Thymus (tissue), 11 donors: ENCODE data around the gene SHANK3. TPM values are rescaled to one million over a fixed set of nuclear protein-coding genes. Genes with fewer than 3 reads are reported as not detected.

Experiments used
- DNase-seq, 9 donors: peaks; one replicate each; pipeline ENCODE4 v3.0.0-alpha.2; 2013; ENCODE audit warnings: low spot score in 9 of 9, low read depth in 6 of 9, missing footprints in 1 of 9
- H3K27ac ChIP-seq, 2 donors: one replicate each; pipeline ENCODE4 v1.5.1; 2013; ENCODE audit warnings: control low read depth in 1 of 2, low read depth in 1 of 2, low read length in 1 of 2, mild to moderate bottlenecking in 1 of 2, moderate library complexity in 1 of 2
- H3K27me3 ChIP-seq, 2 donors: one replicate each; pipeline ENCODE4 v1.5.1; 2013; ENCODE audit warnings: low read length in 1 of 2; ENCODE audit not compliant: control insufficient read depth in 2 of 2, insufficient read depth in 1 of 2
- H3K36me3 ChIP-seq, 2 donors: one replicate each; pipeline ENCODE4 v1.5.1; 2013; ENCODE audit warnings: low read length in 1 of 2, mild to moderate bottlenecking in 1 of 2, moderate library complexity in 1 of 2; ENCODE audit not compliant: control insufficient read depth in 2 of 2, insufficient read depth in 2 of 2
- H3K4me1 ChIP-seq, 2 donors: one replicate each; pipeline ENCODE4 v1.5.1; 2013; ENCODE audit warnings: low read length in 2 of 2; ENCODE audit not compliant: control insufficient read depth in 2 of 2, insufficient read depth in 2 of 2
- H3K4me3 ChIP-seq, 2 donors: one replicate each; pipeline ENCODE4 v1.5.1; 2013; ENCODE audit warnings: low read length in 2 of 2, control low read depth in 1 of 2, mild to moderate bottlenecking in 1 of 2
- H3K9me3 ChIP-seq, 2 donors: one replicate each; pipeline ENCODE4 v1.5.1; 2013; ENCODE audit warnings: low read length in 1 of 2, mild to moderate bottlenecking in 1 of 2; ENCODE audit not compliant: control insufficient read depth in 2 of 2, insufficient read depth in 1 of 2
- WGBS: extraction: QIAGEN DNeasy Blood & Tissue Kit; methylation state at CpG from one replicate; pipeline ENCODE4 v1.1.7; 2013; 5-methylcytosine and 5-hydroxymethylcytosine counted together
- polyA plus RNA-seq: library from polyadenylated mRNA; stranded (reverse); fragments of 200-250 nt; gene quantifications from one replicate; pipeline ENCODE4 v1.2.3, GENCODE V29; 2013
- total RNA-seq: library from RNA; stranded (reverse); fragments of 120-200 nt; gene quantifications from one replicate; pipeline ENCODE4 v1.2.4, GENCODE V29; 2013
- donor health status: healthy.

The SHANK3 gene
- total and polyA plus RNA-seq, 2 donors, result 0.61 to 8.6 TPM

DNA sequence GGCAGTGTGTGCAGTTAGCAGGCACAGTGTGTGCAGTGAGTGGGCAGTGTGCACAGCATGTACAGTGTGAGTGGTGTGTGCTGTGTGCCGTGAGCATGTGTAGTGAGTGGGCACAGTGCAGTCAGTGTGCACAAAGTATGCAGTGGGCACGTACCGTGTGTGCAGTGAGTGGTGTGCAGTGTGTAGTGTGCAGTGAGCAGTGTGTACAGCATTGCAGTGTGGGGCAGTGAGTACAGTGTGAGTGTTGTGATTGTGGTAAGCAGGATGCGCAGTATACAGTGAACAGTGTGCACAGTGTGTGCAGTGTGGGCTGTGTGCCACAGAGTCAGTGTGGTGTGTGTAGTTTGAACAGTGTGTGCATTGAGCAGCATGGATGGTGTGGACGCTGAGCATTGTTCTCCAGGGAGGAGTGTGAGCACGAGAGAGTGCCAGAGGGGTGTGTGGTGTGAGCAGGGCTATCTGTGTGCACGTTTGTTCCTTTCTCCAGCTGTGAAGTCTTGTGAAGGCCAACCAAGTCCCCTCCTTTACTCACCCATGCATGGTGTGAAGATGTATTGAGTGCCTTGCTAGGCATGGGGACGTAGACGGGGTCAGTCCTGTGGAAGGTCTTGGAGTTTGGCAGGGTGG lies 3.0 kb downstream of the SHANK3 start:
- WGBS, result 94% methylated on average over 9 of the region's 9 CpGs
- Histone ChIP-seq H3K4me3 (no peak overlapping the region), H3K36me3 (no peaks in the 10 kb centered on the region), H3K27me3 (peaks cover 52 to 61% of the 10 kb centered on the region in 2 donors), H3K9me3 (peaks cover 9 to 14% of the 10 kb centered on the region in 2 donors), H3K27ac (no peak overlapping the region), H3K4me1 (peaks cover 5 to 10% of the 10 kb centered on the region in 2 donors)
- DNase-seq, result no peak

DNA sequence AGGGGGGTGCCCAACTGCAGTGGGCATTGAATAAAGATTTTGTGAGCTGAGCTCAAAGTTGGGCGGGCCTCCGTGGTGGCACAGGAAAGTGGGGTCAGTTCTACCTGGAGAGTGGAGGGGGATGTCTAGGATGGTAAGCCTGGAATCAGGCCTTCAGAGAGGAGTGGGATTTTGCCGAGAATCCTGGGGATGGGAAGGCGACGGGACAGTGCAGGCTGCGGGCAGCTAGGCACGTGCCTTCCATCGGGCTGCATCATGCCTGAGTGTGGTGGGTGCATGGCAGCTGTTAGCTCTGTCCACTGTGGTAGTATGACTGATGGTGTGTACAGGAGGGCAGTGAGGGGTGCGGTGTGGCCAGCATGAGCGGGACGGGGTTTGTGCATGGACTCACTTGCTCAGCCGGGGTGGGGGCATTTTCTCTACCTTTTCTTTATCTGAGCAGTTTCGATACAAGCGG lies 3.6 kb downstream of the SHANK3 start:
- Histone ChIP-seq H3K27ac (no peak overlapping the region), H3K27me3 (peaks cover 47 to 55% of the 10 kb centered on the region in 2 donors), H3K4me1 (peaks cover 5 to 10% of the 10 kb centered on the region in 2 donors), H3K9me3 (peaks cover 9 to 14% of the 10 kb centered on the region in 2 donors), H3K4me3 (no peak overlapping the region), H3K36me3 (no peaks in the 10 kb centered on the region)
- WGBS, result 97% methylated on average over 14 of the region's 14 CpGs
- no peak for DNase-seq

DNA sequence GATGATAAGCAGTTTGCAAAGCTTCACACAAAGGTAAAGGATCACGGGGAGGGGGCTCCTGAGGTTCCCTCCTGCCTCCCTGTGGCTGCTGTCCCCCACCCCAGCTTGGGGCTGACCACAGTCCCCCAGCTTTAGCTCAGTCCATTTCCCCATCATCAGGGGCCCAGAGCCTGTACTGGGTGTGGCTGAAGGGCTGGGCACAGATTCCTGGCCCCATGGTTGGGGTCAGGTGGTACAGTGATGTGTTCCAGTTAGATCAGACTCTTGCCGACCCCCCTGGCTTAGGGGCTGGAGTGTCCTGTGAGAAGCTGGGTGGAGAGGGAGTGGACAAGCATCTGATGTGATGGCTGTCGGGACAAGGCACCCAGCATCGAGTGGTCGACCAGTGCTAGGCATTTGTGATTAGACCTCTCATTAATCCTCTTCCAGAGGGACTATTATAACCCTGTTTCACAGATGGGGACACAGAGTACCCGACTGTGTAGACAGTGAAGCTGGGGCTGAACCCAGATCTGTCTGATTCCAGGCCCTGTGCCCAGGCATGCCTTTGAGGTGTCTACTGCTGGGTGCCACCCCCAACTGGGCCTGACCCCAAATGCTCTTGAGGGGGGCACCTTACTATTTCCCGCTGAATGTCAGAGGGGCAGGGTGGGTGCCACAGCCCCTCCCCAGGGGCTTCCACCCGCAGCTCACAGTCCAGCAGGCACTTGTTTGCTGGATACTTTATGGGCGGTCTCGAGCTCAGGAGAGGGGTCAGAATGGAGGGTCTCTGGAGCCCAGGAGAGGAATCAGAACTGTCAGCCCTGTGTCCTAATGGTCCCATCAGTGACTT lies 4.3 kb downstream of the SHANK3 start:
- Histone ChIP-seq H3K9me3 (peaks cover 9 to 14% of the 10 kb centered on the region in 2 donors), H3K27ac (no peak overlapping the region), H3K36me3 (no peaks in the 10 kb centered on the region), H3K27me3 (peaks cover 42 to 49% of the 10 kb centered on the region in 2 donors), H3K4me3 (no peak overlapping the region), H3K4me1 (peaks cover 5 to 10% of the 10 kb centered on the region in 2 donors)
- WGBS, result 95% methylated on average over 10 of the region's 10 CpGs
- DNase-seq, result no peak

DNA sequence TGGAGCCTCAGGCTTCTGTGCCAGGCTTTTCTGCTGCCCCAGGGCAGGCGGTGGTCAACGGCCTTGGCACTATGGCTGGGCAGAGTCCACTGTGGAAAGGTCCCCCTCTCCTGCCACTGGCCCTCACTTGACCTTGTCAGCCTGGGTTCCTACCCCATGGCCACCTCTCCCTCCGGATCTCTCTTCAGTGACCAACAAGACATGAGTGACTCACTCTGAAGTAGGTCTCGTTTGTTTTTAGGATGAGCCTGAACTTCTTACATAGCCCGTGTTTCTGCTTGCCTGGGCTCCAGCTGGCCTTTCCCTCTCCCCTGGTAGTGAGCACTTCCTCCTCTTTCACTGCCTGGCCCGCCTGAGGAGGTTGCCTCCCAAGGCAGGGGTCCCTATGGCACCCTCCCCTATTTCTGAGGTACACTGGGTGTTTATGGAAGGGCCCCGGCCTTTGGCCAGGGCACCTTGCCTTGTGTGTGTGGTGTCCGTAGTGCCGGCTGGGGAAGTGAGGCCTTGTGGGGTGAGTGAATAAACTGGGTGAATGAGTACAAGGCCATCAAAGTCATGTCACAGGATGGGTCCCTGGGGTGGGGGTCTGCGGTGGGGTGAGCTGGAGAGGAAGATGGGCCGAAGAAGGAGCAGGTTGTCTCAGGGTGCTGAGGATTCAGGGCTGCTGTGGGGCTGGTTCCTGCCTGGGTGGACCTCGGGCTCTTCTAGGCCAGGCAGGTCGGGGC lies 5.0 kb downstream of the SHANK3 start:
- H3K4me3 ChIP-seq, result no peak overlapping the region
- WGBS, result 93% methylated on average over 13 of the region's 13 CpGs

DNA sequence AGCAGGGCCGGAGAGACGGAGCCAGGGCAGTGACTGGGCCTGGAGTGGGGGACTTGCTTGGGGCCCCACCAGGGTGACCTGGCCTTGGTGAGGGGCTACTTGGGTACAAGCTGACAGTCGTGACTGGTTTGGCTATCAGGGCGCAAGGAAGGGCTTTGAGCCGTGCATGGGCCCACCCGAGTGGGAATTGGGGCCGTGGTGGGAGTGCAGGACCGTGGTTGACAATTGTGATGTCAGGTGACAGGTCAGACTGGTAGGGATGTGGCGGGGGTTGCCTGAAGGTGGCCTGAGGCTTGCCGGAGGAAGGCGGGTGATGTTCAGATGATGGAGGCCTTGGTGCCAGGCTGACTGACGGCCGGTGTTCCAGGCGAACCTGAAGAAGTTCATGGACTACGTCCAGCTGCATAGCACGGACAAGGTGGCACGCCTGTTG lies 5.6 kb downstream of the SHANK3 start:
- DNase-seq, result no peak
- H3K4me3 ChIP-seq, result no peak overlapping the region
- peaks cover 4 to 13% of the 10 kb centered on the region in 2 donors for H3K9me3 ChIP-seq
- H3K4me1 ChIP-seq, result peaks cover 5 to 9% of the 10 kb centered on the region in 2 donors
- no peak overlapping the region for H3K27ac ChIP-seq
- 98% methylated on average over 17 of the region's 17 CpGs for WGBS
- no peaks in the 10 kb centered on the region for H3K36me3 ChIP-seq
- H3K27me3 ChIP-seq, result peaks cover 30 to 35% of the 10 kb centered on the region in 2 donors

More for the DNA sequence above, 5.0 kb downstream of the SHANK3 start:
- no peak for DNase-seq
- peaks cover 5 to 10% of the 10 kb centered on the region in 2 donors for H3K4me1 ChIP-seq
- H3K36me3 ChIP-seq, result no peaks in the 10 kb centered on the region
- H3K27ac ChIP-seq, result no peak overlapping the region
- peaks cover 8 to 14% of the 10 kb centered on the region in 2 donors for H3K9me3 ChIP-seq
- peaks cover 36 to 41% of the 10 kb centered on the region in 2 donors for H3K27me3 ChIP-seq

DNA sequence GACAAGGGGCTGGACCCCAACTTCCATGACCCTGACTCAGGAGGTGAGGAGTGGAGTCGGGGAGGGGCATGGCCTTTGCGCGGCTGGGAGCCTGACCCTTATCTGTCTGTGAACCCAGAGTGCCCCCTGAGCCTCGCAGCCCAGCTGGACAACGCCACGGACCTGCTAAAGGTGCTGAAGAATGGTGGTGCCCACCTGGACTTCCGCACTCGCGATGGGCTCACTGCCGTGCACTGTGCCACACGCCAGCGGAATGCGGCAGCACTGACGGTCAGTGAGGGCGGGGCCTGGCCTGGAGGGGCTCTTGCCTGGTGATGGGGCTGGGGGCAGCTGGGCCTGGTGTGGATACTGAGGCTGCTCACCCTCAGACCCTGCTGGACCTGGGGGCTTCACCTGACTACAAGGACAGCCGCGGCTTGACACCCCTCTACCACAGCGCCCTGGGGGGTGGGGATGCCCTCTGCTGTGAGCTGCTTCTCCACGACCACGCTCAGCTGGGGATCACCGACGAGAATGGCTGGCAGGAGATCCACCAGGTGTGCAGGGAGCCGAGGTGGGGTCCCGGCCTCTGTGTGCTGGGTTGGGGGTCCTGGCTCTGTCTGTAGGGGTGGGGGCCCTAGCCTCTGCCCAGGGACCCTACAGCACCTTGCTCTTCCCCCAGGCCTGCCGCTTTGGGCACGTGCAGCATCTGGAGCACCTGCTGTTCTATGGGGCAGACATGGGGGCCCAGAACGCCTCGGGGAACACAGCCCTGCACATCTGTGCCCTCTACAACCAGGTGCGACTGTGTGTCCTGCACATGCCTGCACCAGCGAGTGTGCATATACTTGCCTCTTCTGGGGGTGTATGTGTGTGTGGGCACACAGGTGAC lies 6.3 kb downstream of the SHANK3 start:
- no peak overlapping the region for H3K27ac ChIP-seq
- H3K4me1 ChIP-seq, result peaks cover 0 to 3% of the 10 kb centered on the region in 2 donors
- no peak for DNase-seq
- H3K4me3 ChIP-seq, result no peak overlapping the region
- peaks cover 4 to 16% of the 10 kb centered on the region in 2 donors for H3K9me3 ChIP-seq
- H3K27me3 ChIP-seq, result peaks cover 24 to 28% of the 10 kb centered on the region in 2 donors
- WGBS, result 98% methylated on average over 30 of the region's 30 CpGs
- no peaks in the 10 kb centered on the region for H3K36me3 ChIP-seq

DNA sequence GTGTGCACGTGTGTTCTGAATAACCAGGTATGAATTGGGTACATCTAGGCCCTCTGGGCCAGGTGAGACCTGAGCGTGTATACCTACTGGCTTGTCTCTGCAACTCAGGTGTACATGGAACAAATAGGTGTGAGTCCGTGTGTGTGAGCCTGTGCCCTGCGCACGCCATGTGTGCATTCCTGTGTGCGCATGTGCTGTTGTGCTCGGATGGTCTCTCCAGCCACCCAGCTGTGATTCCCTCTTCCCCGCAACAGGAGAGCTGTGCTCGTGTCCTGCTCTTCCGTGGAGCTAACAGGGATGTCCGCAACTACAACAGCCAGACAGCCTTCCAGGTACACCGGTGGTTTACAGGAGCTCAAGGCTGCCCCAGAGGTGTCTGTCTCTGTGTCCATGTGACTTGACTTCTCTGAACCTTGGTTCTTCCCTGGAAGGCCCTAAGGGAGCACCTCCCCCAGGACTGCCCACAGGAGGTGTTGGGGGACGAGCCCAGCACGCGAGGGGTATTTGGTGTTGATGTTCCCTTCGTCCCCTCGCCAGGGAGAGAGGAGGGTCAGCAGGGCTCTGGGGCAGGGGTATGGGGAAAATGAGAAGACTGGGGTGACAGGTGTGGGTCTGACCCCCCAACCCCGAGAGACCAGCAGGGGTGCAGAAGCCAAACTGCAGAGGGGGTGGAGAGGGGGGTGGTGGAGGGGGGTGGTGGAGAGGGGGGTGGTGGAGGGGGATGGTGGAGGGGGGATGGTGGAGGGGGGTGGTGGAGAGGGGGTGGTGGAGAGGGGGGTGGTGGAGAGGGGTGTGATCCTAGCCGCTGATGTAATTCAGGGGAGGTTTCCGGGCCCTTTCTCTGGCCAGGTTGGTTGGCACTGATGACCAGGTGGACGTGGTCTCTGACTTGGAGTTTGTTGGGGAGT lies 10.7 kb downstream of the SHANK3 start:
- WGBS, result 98% methylated on average over 21 of the region's 21 CpGs
- no peaks in the 10 kb centered on the region for H3K36me3 ChIP-seq
- H3K9me3 ChIP-seq, result peaks cover 2 to 11% of the 10 kb centered on the region in 2 donors
- no peak overlapping the region for H3K27ac ChIP-seq
- peaks cover 0 to 6% of the 10 kb centered on the region in 2 donors for H3K4me1 ChIP-seq
- no peak for DNase-seq
- H3K27me3 ChIP-seq, result no peaks in the 10 kb centered on the region
- no peak overlapping the region for H3K4me3 ChIP-seq
